OCI-LY3 (cell line): ENCODE measurements around the gene FZD2.

Source experiments
- H2AFZ ChIP-seq: fragments of 200-600, 300-600 bp; shearing (Covaris generic); 2 replicates; pipeline ENCODE4 v1.6.0; 2014; ENCODE audit warnings: antibody characterized with exemption, low read depth, low read length
- H3K27ac ChIP-seq: fragments of 200-600, 300-600 bp; sonication (generic); 2 replicates; pipeline ENCODE4 v1.5.1; 2014; ENCODE audit warnings: mild to moderate bottlenecking, low read length, moderate library complexity, mixed read lengths
- H3K27me3 ChIP-seq: fragments of 200-600, 300-600 bp; sonication (generic); 2 replicates; pipeline ENCODE4 v1.6.1; 2014; ENCODE audit warnings: low read depth, low read length, mixed read lengths
- H3K36me3 ChIP-seq: fragments of 200-600, 300-600 bp; sonication (generic); replicated peaks from 2 replicates; pipeline ENCODE3; 2014; ENCODE audit warnings: low read depth, low read length, mixed read lengths
- H3K4me1 ChIP-seq: fragments of 300-600, 200-600 bp; sonication (generic); 2 replicates; pipeline ENCODE4 v1.6.1; 2014; ENCODE audit warnings: low read length, mixed read lengths
- H3K4me2 ChIP-seq: fragments of 200-600, 300-600 bp; sonication (generic); 2 replicates; pipeline ENCODE4 v1.6.1; 2014; ENCODE audit warnings: low read length, mixed read lengths
- H3K4me3 ChIP-seq: fragments of 300-600, 200-600 bp; sonication (generic); 2 replicates; pipeline ENCODE4 v1.5.1; 2014; ENCODE audit warnings: antibody characterized with exemption, mild to moderate bottlenecking, low read length, moderate library complexity
- H3K79me2 ChIP-seq: fragments of 300-600, 200-600 bp; shearing (Covaris generic); 2 replicates; pipeline ENCODE4 v1.6.1; 2014; ENCODE audit warnings: mild to moderate bottlenecking, low read length, mixed read lengths
- H3K9ac ChIP-seq: fragments of 300-600, 200-600 bp; shearing (Covaris generic); 2 replicates; pipeline ENCODE4 v1.6.0; 2014; ENCODE audit warnings: mild to moderate bottlenecking, low read length, moderate library complexity
- H3K9me3 ChIP-seq: fragments of 200-600, 300-600 bp; shearing (Covaris generic); 2 replicates; pipeline ENCODE4 v1.6.1; 2014; ENCODE audit warnings: low read length, mixed read lengths; ENCODE audit not compliant: insufficient read depth
- H4K20me1 ChIP-seq: fragments of 200-600, 300-600 bp; sonication (generic); 2 replicates; pipeline ENCODE4 v1.6.1; 2016; ENCODE audit warnings: low read length, mixed read lengths; ENCODE audit not compliant: insufficient read depth
- EZH2phosphoT487 ChIP-seq: fragments of 200-600 bp; shearing (Covaris generic); IDR thresholded peaks from 2 replicates; pipeline ENCODE4 v1.6.1; 2018; ENCODE audit warnings: antibody characterized with exemption, mixed run types, low read depth
- TF ChIP-seq, protein P1 (sequence below): fragments of 200-600, 300-600 bp; sonication (generic); IDR thresholded peaks from 2 replicates; pipeline ENCODE4 v1.5.1; 2014; ENCODE audit warnings: antibody characterized with exemption, low read length, low read depth

FZD2 gene

DNA sequence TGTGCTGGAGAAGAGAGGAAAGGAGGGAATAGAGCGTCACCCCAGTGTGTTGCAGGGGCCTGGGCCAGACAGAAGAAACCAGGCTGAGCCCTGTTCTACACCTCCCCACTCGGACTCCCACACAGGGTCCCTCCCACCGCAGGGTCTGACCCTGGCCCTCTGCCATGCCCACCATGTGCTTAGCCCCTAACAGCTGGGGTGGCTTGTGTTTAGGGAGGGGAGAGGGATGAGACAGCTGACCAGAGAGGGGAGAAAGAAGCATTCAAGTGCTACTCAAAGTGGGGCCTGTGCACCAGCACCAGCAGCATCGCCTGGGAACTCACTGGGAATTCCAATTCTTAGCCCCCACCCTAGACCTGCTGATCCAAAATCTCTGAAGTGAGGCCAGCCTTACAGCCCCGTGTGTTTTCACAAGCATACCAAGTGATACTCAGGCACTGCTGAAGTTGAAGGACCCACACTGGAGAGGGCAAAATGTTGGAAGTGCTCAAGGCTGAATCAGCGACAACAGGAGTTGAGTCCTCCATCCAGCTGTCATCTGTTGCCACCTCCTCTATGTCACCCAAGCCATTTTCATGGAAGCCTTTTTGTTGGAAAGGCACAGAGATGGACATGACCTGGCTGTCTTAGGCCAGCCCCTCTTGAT lies 47.0 kb downstream of the FZD2 start:
- Histone ChIP-seq H2AFZ (no peak overlapping the region), H4K20me1 (no peaks in the 10 kb centered on the region), H3K27ac (no peak overlapping the region), H3K27me3 (no peaks in the 10 kb centered on the region), H3K36me3 (no peaks in the 10 kb centered on the region), H3K79me2 (no peaks in the 10 kb centered on the region), H3K4me1 (no peaks in the 10 kb centered on the region), H3K9ac (no peak overlapping the region), H3K9me3 (no peaks in the 10 kb centered on the region), H3K4me3 (no peak overlapping the region), H3K4me2 (no peak overlapping the region)
- TF ChIP-seq, protein P1, sequence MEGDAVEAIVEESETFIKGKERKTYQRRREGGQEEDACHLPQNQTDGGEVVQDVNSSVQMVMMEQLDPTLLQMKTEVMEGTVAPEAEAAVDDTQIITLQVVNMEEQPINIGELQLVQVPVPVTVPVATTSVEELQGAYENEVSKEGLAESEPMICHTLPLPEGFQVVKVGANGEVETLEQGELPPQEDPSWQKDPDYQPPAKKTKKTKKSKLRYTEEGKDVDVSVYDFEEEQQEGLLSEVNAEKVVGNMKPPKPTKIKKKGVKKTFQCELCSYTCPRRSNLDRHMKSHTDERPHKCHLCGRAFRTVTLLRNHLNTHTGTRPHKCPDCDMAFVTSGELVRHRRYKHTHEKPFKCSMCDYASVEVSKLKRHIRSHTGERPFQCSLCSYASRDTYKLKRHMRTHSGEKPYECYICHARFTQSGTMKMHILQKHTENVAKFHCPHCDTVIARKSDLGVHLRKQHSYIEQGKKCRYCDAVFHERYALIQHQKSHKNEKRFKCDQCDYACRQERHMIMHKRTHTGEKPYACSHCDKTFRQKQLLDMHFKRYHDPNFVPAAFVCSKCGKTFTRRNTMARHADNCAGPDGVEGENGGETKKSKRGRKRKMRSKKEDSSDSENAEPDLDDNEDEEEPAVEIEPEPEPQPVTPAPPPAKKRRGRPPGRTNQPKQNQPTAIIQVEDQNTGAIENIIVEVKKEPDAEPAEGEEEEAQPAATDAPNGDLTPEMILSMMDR: no peak
- TF ChIP-seq EZH2phosphoT487: no peak

DNA sequence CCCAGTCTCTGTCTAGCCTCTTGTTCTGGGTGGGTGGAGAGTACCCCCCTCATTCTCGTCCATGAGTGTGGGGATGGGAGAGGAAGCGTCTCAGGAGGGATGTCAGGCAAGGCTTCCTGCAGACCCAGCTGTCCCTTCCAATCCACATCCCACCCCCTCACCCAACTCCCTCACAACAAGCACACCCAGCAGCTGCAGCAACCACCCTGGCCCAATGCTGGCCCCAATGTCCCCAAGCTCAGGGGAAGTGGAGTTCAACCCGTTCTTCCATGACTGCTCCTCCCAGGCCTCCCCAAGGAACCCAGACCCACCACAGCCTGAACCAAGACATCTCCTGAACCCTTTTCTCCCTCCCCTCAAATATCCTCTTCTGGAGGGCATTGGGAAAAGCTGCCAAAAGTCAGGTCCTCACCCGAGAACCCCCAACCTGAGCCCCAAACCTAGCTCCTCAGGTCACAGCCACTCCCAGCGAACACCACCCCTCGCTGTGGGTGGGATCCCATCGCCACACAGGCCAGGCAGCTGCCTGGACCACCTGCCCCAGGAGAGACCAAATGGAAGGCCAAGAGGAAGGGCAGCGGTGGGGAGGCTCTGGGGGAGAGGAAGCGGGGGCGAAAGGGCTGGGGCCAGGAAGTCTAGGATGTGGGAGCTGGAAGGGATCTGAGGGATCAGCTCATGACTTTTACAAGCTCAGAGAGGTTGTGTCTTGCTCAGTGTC lies 47.6 kb downstream of the FZD2 start:
- no peaks in the 10 kb centered on the region for H3K79me2 ChIP-seq
- no peaks in the 10 kb centered on the region for H3K4me1 ChIP-seq
- H4K20me1 ChIP-seq: no peaks in the 10 kb centered on the region
- H3K9me3 ChIP-seq: no peaks in the 10 kb centered on the region
- TF ChIP-seq, protein P1: no peak
- TF ChIP-seq EZH2phosphoT487: no peak
- no peaks in the 10 kb centered on the region for H3K27me3 ChIP-seq
- H3K4me2 ChIP-seq: no peak overlapping the region
- no peak overlapping the region for H3K9ac ChIP-seq
- H3K36me3 ChIP-seq: no peaks in the 10 kb centered on the region
- no peak overlapping the region for H3K4me3 ChIP-seq
- H3K27ac ChIP-seq: no peak overlapping the region
- H2AFZ ChIP-seq: no peak overlapping the region

DNA sequence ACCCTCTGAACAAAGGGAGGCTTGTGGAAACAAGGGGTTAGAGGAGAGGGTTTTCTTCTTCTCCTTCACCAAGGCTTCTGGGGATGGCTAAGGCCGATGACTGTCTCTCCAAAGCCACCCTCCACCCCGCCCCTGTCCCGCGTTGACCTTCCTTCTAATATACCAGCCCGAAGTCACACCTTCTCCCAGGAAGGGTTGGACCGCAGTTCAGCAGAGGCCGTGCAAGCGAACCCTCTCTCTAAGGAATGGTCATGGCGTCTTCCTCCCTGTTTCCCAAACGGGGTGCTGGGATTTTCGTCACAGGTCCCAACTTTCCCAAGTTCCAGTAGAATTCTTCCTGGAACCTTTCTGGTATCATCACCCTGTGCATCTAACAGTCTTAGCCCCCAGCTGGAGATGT lies 49.4 kb downstream of the FZD2 start:
- H3K27ac ChIP-seq: no peak overlapping the region
- no peaks in the 10 kb centered on the region for H3K9me3 ChIP-seq
- no peaks in the 10 kb centered on the region for H3K36me3 ChIP-seq
- no peak for TF ChIP-seq EZH2phosphoT487
- TF ChIP-seq, protein P1: no peak
- no peaks in the 10 kb centered on the region for H3K4me1 ChIP-seq
- H3K9ac ChIP-seq: no peak overlapping the region
- H3K27me3 ChIP-seq: no peaks in the 10 kb centered on the region
- H3K4me3 ChIP-seq: no peak overlapping the region
- H2AFZ ChIP-seq: no peak overlapping the region
- H4K20me1 ChIP-seq: no peaks in the 10 kb centered on the region
- H3K4me2 ChIP-seq: no peak overlapping the region
- no peaks in the 10 kb centered on the region for H3K79me2 ChIP-seq

DNA sequence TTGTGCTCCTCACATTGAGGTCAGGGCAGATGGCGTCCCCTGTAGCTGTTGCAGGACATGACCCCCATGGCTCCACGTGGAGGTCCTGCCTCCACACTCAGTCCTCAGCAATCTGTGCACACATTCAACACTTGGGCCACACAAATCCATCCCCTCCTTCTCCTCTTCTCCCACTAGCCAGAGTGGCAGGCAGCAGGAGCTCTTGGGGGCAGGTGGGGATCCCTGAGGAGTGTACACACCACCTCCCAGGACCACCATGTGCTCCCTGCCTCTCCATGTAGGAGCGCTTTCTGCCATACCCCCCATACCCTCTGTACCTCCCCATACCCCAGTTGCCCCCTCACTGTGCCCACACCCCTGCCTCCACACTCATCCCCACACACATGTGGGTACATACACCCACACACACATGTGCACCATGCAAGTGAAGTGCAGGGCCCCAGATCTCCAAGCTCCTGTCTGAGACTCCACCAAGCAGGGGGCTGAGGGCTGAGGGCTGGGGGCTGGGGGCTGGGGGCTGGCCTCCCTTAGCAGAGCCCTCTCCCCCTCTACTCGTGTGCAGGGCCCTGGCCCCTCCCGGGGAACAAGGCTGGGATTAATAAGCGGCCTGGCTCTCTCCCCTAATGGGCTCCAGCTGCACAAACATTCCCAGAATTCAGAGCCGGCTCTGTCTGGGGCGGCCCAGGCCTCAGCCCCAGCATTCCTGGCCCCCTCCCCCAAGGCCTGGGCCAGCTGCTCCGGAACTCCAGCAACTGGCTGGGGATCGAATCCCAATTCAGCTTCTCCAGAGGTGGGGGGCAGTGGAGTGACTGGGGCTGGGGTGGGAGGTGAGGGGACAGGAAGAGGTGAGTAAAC lies 50.8 kb downstream of the FZD2 start:
- no peaks in the 10 kb centered on the region for H3K4me1 ChIP-seq
- H3K9me3 ChIP-seq: no peaks in the 10 kb centered on the region
- no peak overlapping the region for H3K9ac ChIP-seq
- H3K4me2 ChIP-seq: no peak overlapping the region
- no peaks in the 10 kb centered on the region for H3K27me3 ChIP-seq
- H4K20me1 ChIP-seq: no peaks in the 10 kb centered on the region
- no peak overlapping the region for H3K4me3 ChIP-seq
- H3K79me2 ChIP-seq: no peaks in the 10 kb centered on the region
- H3K36me3 ChIP-seq: no peaks in the 10 kb centered on the region
- TF ChIP-seq, protein P1: no peak
- TF ChIP-seq EZH2phosphoT487: no peak
- H3K27ac ChIP-seq: no peak overlapping the region
- H2AFZ ChIP-seq: no peak overlapping the region
